ENCODE results near the gene SSH3.

Gene SSH3

GRCh38 chr11:67283481-67283963 is 19.8 kb upstream of the SSH3 start:
- Histone ChIP-seq H3K36me3 (peaks cover 84% of the 10 kb centered on the region), H3K4me1 (ENCODE audit: control insufficient read depth in 1 of 2, insufficient read depth in 1 of 2, low read depth in 1 of 2, low read length in 1 of 2) (peaks cover 97 to 99% of the 10 kb centered on the region in 2 experiments), H3K27me3 (no peaks in the 10 kb centered on the region), H3K4me3 (ENCODE audit: low read depth in 1 of 2, low read length in 1 of 2) (peak overlapping the region; percentile 87 to 95), H3K9me3 (no peaks in the 10 kb centered on the region), H3K27ac (peak overlapping the region; percentile 99)
- no peak for TF ChIP-seq CTCF (IDR thresholded peaks at IDR 0.05)

- peaks cover 87 to 91% of the 10 kb centered on the region in 2 experiments for H3K4me1 ChIP-seq (ENCODE audit: control insufficient read depth in 1 of 2, insufficient read depth in 1 of 2, low read depth in 1 of 2, low read length in 1 of 2)
- no peaks in the 10 kb centered on the region for H3K9me3 ChIP-seq
- H3K27ac ChIP-seq, result peak overlapping the region; percentile 99
- TF ChIP-seq CTCF (IDR thresholded peaks at IDR 0.05), result no peak
- H3K36me3 ChIP-seq, result peaks cover 73% of the 10 kb centered on the region
- H3K4me3 ChIP-seq (ENCODE audit: low read depth in 1 of 2, low read length in 1 of 2), result peak overlapping the region; percentile 87 to 95
- H3K27me3 ChIP-seq, result no peaks in the 10 kb centered on the region
Measured at GRCh38 chr11:67284811-67285540, 18.4 kb upstream of the SSH3 start.

- TF ChIP-seq CTCF (IDR thresholded peaks at IDR 0.05), result no peak
Measured at GRCh38 chr11:67285541-67286498, 17.5 kb upstream of the SSH3 start.

GRCh38 chr11:67286621-67287333 is 16.6 kb upstream of the SSH3 start:
- H3K4me1 ChIP-seq (ENCODE audit: control insufficient read depth in 1 of 2, insufficient read depth in 1 of 2, low read depth in 1 of 2, low read length in 1 of 2), result peaks cover 87 to 91% of the 10 kb centered on the region in 2 experiments
- TF ChIP-seq CTCF (IDR thresholded peaks at IDR 0.05), result peak; percentile 44
- H3K9me3 ChIP-seq, result no peaks in the 10 kb centered on the region
- peak overlapping the region; percentile 99 for H3K27ac ChIP-seq
- peak overlapping the region; percentile 87 to 95 for H3K4me3 ChIP-seq (ENCODE audit: low read depth in 1 of 2, low read length in 1 of 2)
- peaks cover 73% of the 10 kb centered on the region for H3K36me3 ChIP-seq
- H3K27me3 ChIP-seq, result no peaks in the 10 kb centered on the region

More at GRCh38 chr11:67285541-67286498, 17.5 kb upstream of the SSH3 start:
- no peaks in the 10 kb centered on the region for H3K9me3 ChIP-seq
- H3K36me3 ChIP-seq, result peaks cover 73% of the 10 kb centered on the region
- H3K4me1 ChIP-seq (ENCODE audit: control insufficient read depth in 1 of 2, insufficient read depth in 1 of 2, low read depth in 1 of 2, low read length in 1 of 2), result peaks cover 87 to 91% of the 10 kb centered on the region in 2 experiments
- no peaks in the 10 kb centered on the region for H3K27me3 ChIP-seq
- H3K27ac ChIP-seq, result peak overlapping the region; percentile 99
- H3K4me3 ChIP-seq (ENCODE audit: low read depth in 1 of 2, low read length in 1 of 2), result peak overlapping the region; percentile 87 to 95

All from neutrophil (primary cell).